Adrenal gland (tissue), 12 donors: ENCODE data around the gene CORO2B. TPM values are rescaled to one million over a fixed set of nuclear protein-coding genes. Genes with fewer than 3 reads are reported as not detected.

Experiments used
- DNase-seq, 7 donors: peaks; one replicate each; pipeline ENCODE4 v3.0.0-alpha.2; 2019 to 2020
- H3K27ac ChIP-seq, 5 donors: fragments of 200-600 bp; sonication (generic) in 4 of 5; 1 replicate in 3 of 5; 2 replicates in 2 of 5; pipeline versions ENCODE4 v1.5.1 to v1.8.0; 2016 to 2020; ENCODE audit warnings: mild to moderate bottlenecking in 1 of 5
- H3K27me3 ChIP-seq: fragments of 200-600 bp; 2 replicates; pipeline ENCODE4 v1.8.0; 2021
- H3K36me3 ChIP-seq, 2 donors: fragments of 200-600 bp; replicated peaks in 1 of 2; 1 replicate in 1 of 2; 2 replicates in 1 of 2; pipeline versions ENCODE4 v1.5.1 to v1.8.0; 2018 to 2022
- H3K4me1 ChIP-seq, 2 donors: fragments of 200-600 bp; replicated peaks in 1 of 2; 1 replicate in 1 of 2; 2 replicates in 1 of 2; pipeline versions ENCODE4 v1.5.1 to v1.8.0; 2018 to 2021
- H3K4me3 ChIP-seq, 4 donors: fragments of 200-600 bp; sonication (generic) in 3 of 4; one replicate each; pipeline ENCODE4 v1.5.1; 2016 to 2018
- H3K9me3 ChIP-seq, 3 donors: fragments of 200-600 bp; sonication (generic) in 1 of 3; replicated peaks in 1 of 3; 1 replicate in 2 of 3; 2 replicates in 1 of 3; pipeline versions ENCODE4 v1.5.1 to v1.8.0; 2016 to 2021
- CTCF ChIP-seq, 6 experiments: fragments of 450-650 bp in 4 of 6; fragments of 200-600 bp in 2 of 6; sonication (generic) in 1 of 6; IDR thresholded peaks; 1 replicate in 5 of 6; 2 replicates in 1 of 6; pipeline versions ENCODE4 v1.5.1 to v1.8.0; 2016 to 2021; ENCODE audit warnings: antibody characterized with exemption in 6 of 6, mild to moderate bottlenecking in 2 of 6, moderate library complexity in 1 of 6
- POLR2A ChIP-seq, 2 donors: fragments of 450-650 bp; IDR thresholded peaks; one replicate each; pipeline ENCODE4 v1.6.1; 2017; ENCODE audit warnings: antibody characterized with exemption in 2 of 2, mild to moderate bottlenecking in 2 of 2, moderate library complexity in 1 of 2
- whole genome bisulfite sequencing, 4 donors: extraction: QIAGEN DNeasy Blood & Tissue Kit in 2 of 4; methylation state at CpG; one replicate each; pipeline versions ENCODE4 v1.1.5 to v1.1.7; 2013 to 2017; 5-methylcytosine and 5-hydroxymethylcytosine counted together
- intact Hi-C, 2 donors: fragments of 100-400 bp; cut with DNase I; formaldehyde crosslinking; loops; one replicate each; pipeline versions ENCODE4 v1.14.1 to v1.15.0; 2022 to 2023
- polyA plus RNA-seq, 3 donors: library from polyadenylated mRNA; stranded (reverse); fragments of 200-250 nt in 2 of 3; fragments of 350-450 nt in 1 of 3; fragmentation: Illumina TruSeq in 1 of 3; extraction: RNeasy Lipid Tissue Mini Kit (QIAGEN cat#74804) in 1 of 3; gene quantifications; one replicate each; pipeline ENCODE4 v1.2.3, GENCODE V29; 2013 to 2014
- total RNA-seq, 9 donors: library from RNA; depleted of rRNA in 4 of 9; stranded (reverse); fragments of >200 nt in 4 of 9; fragments of 120-200 nt in 1 of 9; fragmentation: NEBNext Ultra II Directional in 1 of 9; extraction: Animal tissue kit (Norgen Biotek cat#: 25700) in 1 of 9; gene quantifications; one replicate each; pipeline versions ENCODE4 v1.1.0 to v1.2.4, GENCODE V29; 2013 to 2023
- donor health status: healthy with polysubstance abuse.
- donor health status: Bipolar disorder and iron deficiency.
- donor health status: DM: yes; HTN: yes; CAD: no.
- donor health status: DM: no; HTN: no; CAD: no.
- donor health status: DM: no; HTN: no; CAD: no.
- donor health status: DM: yes; HTN: yes; CAD: no.

The CORO2B gene
- total and polyA plus RNA-seq, 12 donors: 2.8 to 8.4 (median 4.3) TPM

GRCh38 chr15:68596691-68597090 lies 17.9 kb downstream of the CORO2B start:
- Histone ChIP-seq H3K36me3 (no peaks in the 10 kb centered on the region), H3K4me3 (no peak overlapping the region), H3K27ac (peak overlapping the region in 1 of 5 donors; percentile 16), H3K9me3 (no peaks in the 10 kb centered on the region), H3K27me3 (no peaks in the 10 kb centered on the region), H3K4me1 (peaks cover 0 to 32% of the 10 kb centered on the region in 2 donors)
- DNase-seq: no peak
- intact Hi-C loops: no loop called here
- 86 to 94% (median 90%) methylated on average over 4 to 9 of the region's 9 CpGs for WGBS, 4 donors
- TF ChIP-seq POLR2A (IDR thresholded peaks at IDR 0.05) (no peak), CTCF (IDR thresholded peaks at IDR 0.05) (no peak)

DNA sequence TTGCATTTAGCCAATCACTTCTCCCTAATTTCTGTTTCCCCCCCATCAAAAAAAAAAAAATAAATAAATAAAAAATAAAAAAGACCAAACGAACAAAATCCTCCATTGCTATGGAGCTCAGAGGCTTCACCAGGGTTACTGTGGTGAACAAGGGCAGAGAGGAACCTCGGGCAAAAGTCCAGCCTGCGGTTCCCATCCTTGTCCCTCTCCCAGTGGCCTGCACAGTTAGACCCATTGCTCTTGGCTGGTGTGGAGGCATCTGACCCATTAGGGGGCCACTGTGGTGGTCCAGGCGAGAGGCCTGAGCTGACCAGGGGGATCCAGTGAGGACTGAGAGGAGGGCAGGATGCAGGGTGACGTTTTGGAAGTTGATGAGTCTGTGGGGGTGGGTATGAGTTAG lies 18.8 kb downstream of the CORO2B start:
- H3K4me1 ChIP-seq: peaks cover 0 to 32% of the 10 kb centered on the region in 2 donors
- H3K9me3 ChIP-seq: no peaks in the 10 kb centered on the region
- no peaks in the 10 kb centered on the region for H3K36me3 ChIP-seq
- no peaks in the 10 kb centered on the region for H3K27me3 ChIP-seq
- TF ChIP-seq POLR2A (IDR thresholded peaks at IDR 0.05) (no peak), CTCF (IDR thresholded peaks at IDR 0.05) (no peak)
- H3K4me3 ChIP-seq: no peak overlapping the region
- WGBS, 4 donors: 81 to 87% (median 83%) methylated on average over 5 of the region's 5 CpGs
- intact Hi-C loops: no loop called here
- H3K27ac ChIP-seq: peak overlapping the region in 1 of 5 donors; percentile 82
- no peak for DNase-seq

- DNase-seq: peak in 1 of 7 donors; percentile 18
- Histone ChIP-seq H3K27ac (peak overlapping the region in 2 of 5 donors; percentile 47 to 82), H3K9me3 (no peaks in the 10 kb centered on the region), H3K4me1 (peaks cover 0 to 32% of the 10 kb centered on the region in 2 donors), H3K4me3 (no peak overlapping the region), H3K27me3 (no peaks in the 10 kb centered on the region), H3K36me3 (no peaks in the 10 kb centered on the region)
- TF ChIP-seq CTCF (IDR thresholded peaks at IDR 0.05) (no peak), POLR2A (IDR thresholded peaks at IDR 0.05) (no peak)
- intact Hi-C loops: no loop called here
- 76 to 79% (median 77%) methylated on average over 13 to 14 of the region's 14 CpGs for WGBS, 4 donors
Measured at GRCh38 chr15:68598171-68599152, 19.7 kb downstream of the CORO2B start.

- no peaks in the 10 kb centered on the region for H3K36me3 ChIP-seq
- 80 to 89% (median 88%) methylated on average over 6 of the region's 6 CpGs for WGBS, 4 donors
- no peaks in the 10 kb centered on the region for H3K9me3 ChIP-seq
- no peak for DNase-seq
- TF ChIP-seq CTCF (IDR thresholded peaks at IDR 0.05): no peak
- no peak for TF ChIP-seq POLR2A (IDR thresholded peaks at IDR 0.05)
- no peaks in the 10 kb centered on the region for H3K27me3 ChIP-seq
- intact Hi-C loops: no loop called here
- peak overlapping the region in 2 of 5 donors; percentile 47 to 82 for H3K27ac ChIP-seq
- no peak overlapping the region for H3K4me3 ChIP-seq
- H3K4me1 ChIP-seq: peaks cover 0 to 32% of the 10 kb centered on the region in 2 donors
Measured at GRCh38 chr15:68599153-68599545, 20.4 kb downstream of the CORO2B start.
